B cell (primary cell): Measurements from ENCODE around the gene SRSF10. TPM values are rescaled to one million over a fixed set of nuclear protein-coding genes. Genes with fewer than 3 reads are reported as not detected.

Source experiments
- ATAC-seq: fragments of 200-7000 bp; cut with Tn5 transposase; one replicate; pipeline ENCODE4 v1.10.0; 2021; ENCODE audit warnings: low read depth, mild to moderate bottlenecking, moderate number of reproducible peaks, moderate library complexity
- CTCF ChIA-PET: fragments of 350-600 bp; sonication (Branson Sonifier 250); formaldehyde crosslinking; loops from one replicate; lab custom pipeline; 2021; ENCODE audit warnings: antibody characterized with exemption, inconsistent platforms; lab: Charles Lee
- POLR2A ChIA-PET: fragments of 350-600 bp; sonication (Branson Sonifier 250); formaldehyde crosslinking; loops from one replicate; lab custom pipeline; 2021; ENCODE audit warnings: antibody characterized with exemption; lab: Charles Lee
- DNase-seq: peaks from one replicate; pipeline ENCODE4 v3.0.0; 2013
- H2AFZ ChIP-seq: 2 replicates; pipeline ENCODE4 v1.6.1; 2012; ENCODE audit warnings: mild to moderate bottlenecking, low read depth, low read length; ENCODE audit not compliant: insufficient read depth, poor library complexity, severe bottlenecking
- H3K27ac ChIP-seq, 2 donors: 1 replicate in 1 of 2; 2 replicates in 1 of 2; pipeline ENCODE4 v1.5.1; 2012 to 2013; ENCODE audit warnings: low read length in 2 of 2, mild to moderate bottlenecking in 2 of 2, moderate library complexity in 1 of 2
- H3K27me3 ChIP-seq, 4 experiments: fragments of 200-600 bp in 1 of 4; sonication (generic) in 1 of 4; replicated peaks in 1 of 4; 1 replicate in 2 of 4; 2 replicates in 2 of 4; pipeline versions ENCODE4 v1.6.1 to v1.7.0; 2013 to 2016; ENCODE audit warnings: low read length in 3 of 4, mild to moderate bottlenecking in 2 of 4, mixed read lengths in 1 of 4, moderate library complexity in 1 of 4; ENCODE audit not compliant: insufficient read depth in 4 of 4, control insufficient read depth in 3 of 4; ENCODE audit errors: control extremely low read depth in 1 of 4
- H3K36me3 ChIP-seq, 2 experiments: replicated peaks in 1 of 2; 1 replicate in 1 of 2; 2 replicates in 1 of 2; pipeline versions ENCODE4 v1.6.1 to v1.7.1; 2013; ENCODE audit warnings: low read length in 1 of 2; ENCODE audit not compliant: insufficient read depth in 2 of 2, control insufficient read depth in 1 of 2; ENCODE audit errors: control extremely low read depth in 1 of 2, extremely low read depth in 1 of 2
- H3K4me1 ChIP-seq, 2 donors: fragments of 200-600 bp in 1 of 2; sonication (generic) in 1 of 2; 1 replicate in 1 of 2; 2 replicates in 1 of 2; pipeline versions ENCODE4 v1.5.1 to v1.6.1; 2013 to 2017; ENCODE audit warnings: low read length in 2 of 2; ENCODE audit not compliant: control insufficient read depth in 2 of 2, insufficient read depth in 2 of 2
- H3K4me2 ChIP-seq: replicated peaks from 2 replicates; pipeline ENCODE3; 2012; ENCODE audit warnings: mild to moderate bottlenecking, low read depth, low read length; ENCODE audit not compliant: poor library complexity, severe bottlenecking
- H3K4me3 ChIP-seq, 5 experiments: fragments of 200-600 bp in 1 of 5; sonication (generic) in 1 of 5; 1 replicate in 3 of 5; 2 replicates in 2 of 5; pipeline versions ENCODE4 v1.5.1 to v1.7.0; 2011 to 2016; ENCODE audit warnings: low read length in 4 of 5, mild to moderate bottlenecking in 4 of 5, low read depth in 2 of 5, control low read depth in 1 of 5, moderate library complexity in 1 of 5; ENCODE audit not compliant: insufficient read depth in 1 of 5; ENCODE audit errors: control extremely low read depth in 1 of 5, extremely low read depth in 1 of 5
- H3K79me2 ChIP-seq: fragments of 200-600 bp; sonication (generic); one replicate; pipeline ENCODE4 v1.6.0; 2016; ENCODE audit warnings: low read length; ENCODE audit not compliant: control insufficient read depth, insufficient read depth
- H3K9ac ChIP-seq: fragments of 200-600 bp; sonication (generic); 2 replicates; pipeline ENCODE4 v1.6.1; 2017; ENCODE audit warnings: mild to moderate bottlenecking, low read length, moderate library complexity
- H3K9me3 ChIP-seq, 3 donors: one replicate each; pipeline versions ENCODE4 v1.6.1 to v1.7.1; 2013; ENCODE audit warnings: low read length in 2 of 3; ENCODE audit not compliant: control insufficient read depth in 2 of 3, insufficient read depth in 1 of 3; ENCODE audit errors: control extremely low read depth in 1 of 3
- H4K20me1 ChIP-seq: 2 replicates; pipeline ENCODE4 v1.6.0; 2012; ENCODE audit warnings: mild to moderate bottlenecking, low read length; ENCODE audit not compliant: insufficient read depth, control insufficient read depth, poor library complexity, severe bottlenecking
- H3K27ac Mint-ChIP-seq: one replicate; pipeline ENCODE4 v1.8.0; 2021; ENCODE audit warnings: mixed read lengths
- H3K27me3 Mint-ChIP-seq: one replicate; pipeline ENCODE4 v1.8.0; 2021; ENCODE audit warnings: mixed read lengths
- H3K4me1 Mint-ChIP-seq: one replicate; pipeline ENCODE4 v1.8.0; 2021; ENCODE audit warnings: mixed read lengths
- H3K4me3 Mint-ChIP-seq: one replicate; pipeline ENCODE4 v1.8.0; 2021; ENCODE audit warnings: mixed read lengths
- H3K9me3 Mint-ChIP-seq: one replicate; pipeline ENCODE4 v1.8.0; 2022; ENCODE audit warnings: mixed read lengths; ENCODE audit not compliant: insufficient read depth
- EZH2 ChIP-seq: IDR thresholded peaks from 2 replicates; pipeline ENCODE4 v1.6.1; 2012; ENCODE audit warnings: borderline replicate concordance, low read depth, mild to moderate bottlenecking, moderate library complexity, low read length; ENCODE audit not compliant: insufficient read depth, poor library complexity, severe bottlenecking
- WGBS: methylation state at CpG from one replicate; pipeline ENCODE4 v1.1.5; 2013; ENCODE audit warnings: missing lambda C conversion rate; ENCODE audit not compliant: insufficient coverage; 5-methylcytosine and 5-hydroxymethylcytosine counted together
- intact Hi-C: fragments of 100-400 bp; cut with micrococcal nuclease; formaldehyde crosslinking; loops from one replicate; pipeline ENCODE4 v1.10.0; 2022
- polyA plus RNA-seq: library from polyadenylated mRNA; depleted of rRNA; stranded (reverse); fragments of >200 nt; gene quantifications from 2 replicates; pipeline ENCODE4 v1.2.3, GENCODE V29; 2012
- total RNA-seq, 2 donors: library from RNA; stranded (reverse); fragments of 120-200 nt in 1 of 2; gene quantifications; 1 replicate in 1 of 2; 2 replicates in 1 of 2; pipeline versions ENCODE4 v1.2.3 to v1.2.4, GENCODE V29; 2013 to 2022
- TF ChIP-seq, protein P1 (sequence below): fragments of 200-600 bp; IDR thresholded peaks from one replicate; pipeline ENCODE4 v1.8.0; 2022; ENCODE audit warnings: antibody characterized with exemption, mild to moderate bottlenecking

The SRSF10 gene
- total and polyA plus RNA-seq, 2 donors (not counting 1 experiment from before 2014, with no cell fraction given) = 98.6 to 213 TPM

DNA sequence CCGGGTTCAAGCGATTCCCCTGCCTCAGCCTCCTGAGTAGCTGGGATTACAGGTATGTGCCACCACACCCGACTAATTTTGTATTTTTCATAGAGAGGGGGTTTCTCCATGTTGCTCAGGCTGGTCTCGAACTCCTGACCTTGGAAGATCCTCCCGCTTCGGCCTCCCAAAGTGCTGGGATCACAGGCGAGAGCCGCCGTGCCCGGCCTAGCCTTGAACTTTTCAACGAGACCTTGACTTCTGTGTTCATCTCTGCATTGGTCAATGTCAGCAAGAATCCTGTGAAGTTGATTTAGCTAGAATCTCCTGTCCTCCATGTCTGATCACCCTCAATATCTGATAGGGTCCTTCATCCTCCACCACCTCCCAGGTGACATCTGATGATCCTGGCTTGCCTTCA lies 55.5 kb downstream of the SRSF10 start:
- H3K36me3 ChIP-seq = no peaks in the 10 kb centered on the region
- 95% methylated on average over 8 of the region's 11 CpGs for WGBS
- H4K20me1 ChIP-seq = no peaks in the 10 kb centered on the region
- ATAC-seq (no peak), DNase-seq (no peak)
- H3K27ac ChIP-seq = no peak overlapping the region
- H3K27ac Mint-ChIP-seq = no peak overlapping the region
- intact Hi-C loops = no loop called here
- H3K27me3 Mint-ChIP-seq = no peaks in the 10 kb centered on the region
- no peak overlapping the region for H3K4me3 ChIP-seq
- H3K79me2 ChIP-seq = no peaks in the 10 kb centered on the region
- no peak overlapping the region for H3K4me2 ChIP-seq
- peaks cover 12 to 15% of the 10 kb centered on the region in 2 donors for H3K4me1 ChIP-seq
- no peak for TF ChIP-seq EZH2
- TF ChIP-seq, protein P1, sequence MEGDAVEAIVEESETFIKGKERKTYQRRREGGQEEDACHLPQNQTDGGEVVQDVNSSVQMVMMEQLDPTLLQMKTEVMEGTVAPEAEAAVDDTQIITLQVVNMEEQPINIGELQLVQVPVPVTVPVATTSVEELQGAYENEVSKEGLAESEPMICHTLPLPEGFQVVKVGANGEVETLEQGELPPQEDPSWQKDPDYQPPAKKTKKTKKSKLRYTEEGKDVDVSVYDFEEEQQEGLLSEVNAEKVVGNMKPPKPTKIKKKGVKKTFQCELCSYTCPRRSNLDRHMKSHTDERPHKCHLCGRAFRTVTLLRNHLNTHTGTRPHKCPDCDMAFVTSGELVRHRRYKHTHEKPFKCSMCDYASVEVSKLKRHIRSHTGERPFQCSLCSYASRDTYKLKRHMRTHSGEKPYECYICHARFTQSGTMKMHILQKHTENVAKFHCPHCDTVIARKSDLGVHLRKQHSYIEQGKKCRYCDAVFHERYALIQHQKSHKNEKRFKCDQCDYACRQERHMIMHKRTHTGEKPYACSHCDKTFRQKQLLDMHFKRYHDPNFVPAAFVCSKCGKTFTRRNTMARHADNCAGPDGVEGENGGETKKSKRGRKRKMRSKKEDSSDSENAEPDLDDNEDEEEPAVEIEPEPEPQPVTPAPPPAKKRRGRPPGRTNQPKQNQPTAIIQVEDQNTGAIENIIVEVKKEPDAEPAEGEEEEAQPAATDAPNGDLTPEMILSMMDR = no peak
- H3K4me3 Mint-ChIP-seq = no peak overlapping the region
- no peaks in the 10 kb centered on the region for H3K9me3 Mint-ChIP-seq
- peaks cover 18% of the 10 kb centered on the region for H3K4me1 Mint-ChIP-seq
- CTCF ChIA-PET = interaction anchor here (1.7 kb wide), 1 partner anchor 115 kb away, joined by 5 read pairs; no protein-coding TSS in a partner anchor
- H2AFZ ChIP-seq = no peak overlapping the region
- no peak overlapping the region for H3K9ac ChIP-seq
- no peaks in the 10 kb centered on the region for H3K9me3 ChIP-seq
- no peaks in the 10 kb centered on the region for H3K27me3 ChIP-seq
- POLR2A ChIA-PET = no interaction called here

DNA sequence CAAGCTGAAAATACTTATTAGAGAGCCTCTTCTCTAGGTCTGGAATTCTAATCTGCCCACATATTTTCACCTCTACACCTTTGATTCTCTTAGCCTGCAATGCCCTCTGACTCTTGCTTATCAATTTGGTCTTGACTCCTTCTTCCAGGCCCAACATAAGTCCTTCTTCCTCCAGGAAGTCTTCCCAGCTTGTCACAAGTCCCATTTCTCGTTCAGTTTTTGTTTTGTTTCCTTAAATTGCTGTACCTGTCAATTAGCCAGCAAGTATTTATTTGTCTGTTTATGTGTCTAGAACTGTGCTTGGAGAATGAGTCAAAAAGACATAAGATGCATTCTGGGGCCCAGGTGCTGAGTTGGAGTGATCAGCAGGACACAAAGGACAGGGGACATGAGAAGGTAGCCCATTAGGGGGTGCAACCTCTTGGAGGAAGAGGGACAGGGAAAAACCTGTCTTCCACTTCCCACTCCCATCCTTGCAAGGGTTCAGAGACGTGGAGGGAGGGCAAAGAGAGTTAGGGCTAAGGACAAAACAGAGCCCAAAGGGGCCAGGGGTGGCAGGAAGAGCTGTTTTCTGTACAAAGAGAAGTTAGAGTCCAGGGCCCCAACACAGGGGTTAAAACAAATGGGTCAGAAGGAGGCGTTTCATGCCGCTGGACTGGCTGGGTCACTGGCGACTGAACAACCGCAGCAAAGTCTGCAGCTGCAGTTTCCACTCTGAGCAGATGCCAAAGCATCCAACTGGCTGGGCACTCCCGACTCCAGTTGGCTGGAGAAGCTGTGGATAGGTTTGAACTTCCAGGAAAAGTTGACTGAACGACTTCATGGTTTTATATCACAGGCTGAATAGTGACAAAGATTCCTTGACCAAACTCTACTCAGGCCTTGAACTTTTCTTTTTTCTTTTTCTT lies 56.3 kb downstream of the SRSF10 start:
- Mint-ChIP-seq H3K4me1 (peaks cover 14% of the 10 kb centered on the region), H3K9me3 (no peaks in the 10 kb centered on the region), H3K27me3 (no peaks in the 10 kb centered on the region), H3K27ac (no peak overlapping the region), H3K4me3 (no peak overlapping the region)
- intact Hi-C loops = no loop called here
- Histone ChIP-seq H3K27me3 (no peaks in the 10 kb centered on the region), H3K4me1 (peaks cover 12 to 22% of the 10 kb centered on the region in 2 donors), H3K9ac (no peak overlapping the region), H3K79me2 (peaks cover 1% of the 10 kb centered on the region), H3K36me3 (no peaks in the 10 kb centered on the region), H4K20me1 (no peaks in the 10 kb centered on the region), H3K4me3 (no peak overlapping the region), H2AFZ (no peak overlapping the region), H3K9me3 (no peaks in the 10 kb centered on the region), H3K4me2 (no peak overlapping the region), H3K27ac (no peak overlapping the region)
- CTCF ChIA-PET = no interaction called here
- no peak for DNase-seq
- POLR2A ChIA-PET = no interaction called here
- TF ChIP-seq EZH2 = no peak
- TF ChIP-seq, protein P1 = no peak
- WGBS = 86% methylated on average over 4 of the region's 8 CpGs
- no peak for ATAC-seq
